B cell (primary cell): ENCODE results near the gene ARRDC5.

ENCODE experiments used
- CTCF ChIP-seq: fragments of 200-600 bp; IDR thresholded peaks from one replicate; pipeline ENCODE4 v1.8.0; 2022; ENCODE audit warnings: antibody characterized with exemption, mild to moderate bottlenecking
- EZH2 ChIP-seq: IDR thresholded peaks from 2 replicates; pipeline ENCODE4 v1.6.1; 2012; ENCODE audit warnings: borderline replicate concordance, low read depth, mild to moderate bottlenecking, moderate library complexity, low read length; ENCODE audit not compliant: insufficient read depth, poor library complexity, severe bottlenecking

- TF ChIP-seq CTCF (no peak), EZH2 (no peak)
Observed at GRCh38 chr19:4867534-4868285, 35.0 kb downstream of the ARRDC5 start, which contains the start of gene PLIN3.
